HG03060 (cell line): ENCODE data around the gene SLC25A19.

Experiments used
- ATAC-seq: cut with Tn5 transposase; IDR thresholded peaks from one replicate; pipeline ENCODE4 v1.9.1; 2021; ENCODE audit warnings: low read depth, moderate number of reproducible peaks; ENCODE audit not compliant: unreplicated experiment

The SLC25A19 gene

DNA sequence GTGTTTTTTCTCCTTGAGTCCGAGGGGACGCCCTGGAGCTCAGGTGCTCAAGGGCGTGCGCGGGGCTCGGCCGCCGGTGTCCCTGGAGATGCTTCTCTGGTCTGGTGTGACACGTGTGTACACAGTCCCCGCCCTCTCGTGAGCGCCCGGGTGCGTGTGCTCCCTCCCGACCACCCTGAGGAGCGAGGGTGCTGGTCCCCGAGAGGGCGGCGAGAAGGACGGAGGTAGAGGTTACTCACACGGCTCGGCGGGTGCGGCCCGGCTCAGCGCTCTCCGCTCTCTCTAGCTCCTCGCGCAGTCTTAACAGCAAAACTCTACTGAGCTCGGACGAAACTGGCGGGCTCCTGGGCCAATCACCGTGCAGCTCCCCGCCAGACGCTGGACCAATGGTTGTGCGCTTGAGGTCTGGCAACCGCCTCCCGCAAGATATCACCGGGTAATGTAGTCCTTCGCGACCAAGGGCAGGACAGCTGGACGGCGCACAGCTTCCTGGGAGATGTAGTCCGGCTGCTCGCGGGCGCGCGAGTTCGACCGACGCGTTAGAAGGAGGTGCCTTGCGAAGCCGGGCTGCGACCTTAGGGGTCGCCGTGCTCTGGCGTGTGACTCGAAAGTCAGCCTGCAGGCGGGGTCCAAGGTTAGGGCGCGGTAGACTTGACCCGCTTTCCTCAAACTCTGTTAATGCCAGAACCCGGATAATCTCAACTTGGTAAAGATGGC lies at the start of gene SLC25A19:
TSS of gene SLC25A19 (minus strand) at position 319 of the 717 bp plus-strand sequence. CDS start 2,669 bp downstream, outside the sequence.
- ATAC-seq: peak; percentile 90

DNA sequence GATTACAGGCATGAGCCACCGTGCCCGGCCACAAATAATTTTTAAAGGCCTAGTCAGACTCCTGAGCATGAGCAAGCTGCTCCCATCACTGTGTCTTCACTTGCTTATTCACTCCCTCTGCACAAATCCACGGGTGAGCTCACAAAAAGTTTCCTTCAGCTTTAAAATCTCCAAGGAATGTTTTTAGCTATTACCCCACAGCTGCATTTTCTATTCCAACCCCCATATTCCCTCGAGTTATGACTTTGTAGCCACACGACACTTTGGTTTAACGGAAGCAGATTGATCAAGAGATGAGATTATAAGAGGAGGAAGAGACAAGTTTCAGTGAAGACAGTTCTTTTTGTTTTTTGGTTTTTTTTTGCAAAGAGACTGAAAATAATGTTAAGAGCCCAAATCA lies 49.1 kb upstream of the SLC25A19 start:
- ATAC-seq: no peak

GRCh38 chr17:75335315-75335714 lies 46.1 kb upstream of the SLC25A19 start:
- no peak for ATAC-seq

DNA sequence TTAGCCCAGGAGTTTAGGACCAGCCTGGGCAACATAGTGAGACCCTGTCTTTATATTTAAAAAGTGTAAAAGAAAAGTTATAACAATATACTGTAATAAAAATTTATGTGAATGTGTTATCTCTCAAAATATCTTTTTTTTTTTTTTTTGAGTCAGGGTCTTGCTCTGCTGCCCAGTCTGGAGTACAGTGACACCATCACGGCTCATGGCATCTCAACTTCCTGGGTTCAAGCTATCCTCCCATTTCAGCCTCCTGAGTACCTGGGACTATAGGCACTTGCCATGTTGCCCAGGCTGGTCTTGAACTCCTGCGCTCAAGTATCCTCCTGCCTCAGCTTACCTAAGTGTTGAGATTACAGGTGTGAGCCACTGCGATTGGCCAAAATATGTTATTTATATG lies 45.5 kb upstream of the SLC25A19 start:
- no peak for ATAC-seq

GRCh38 chr17:75331671-75332070 lies 42.4 kb upstream of the SLC25A19 start:
- no peak for ATAC-seq

DNA sequence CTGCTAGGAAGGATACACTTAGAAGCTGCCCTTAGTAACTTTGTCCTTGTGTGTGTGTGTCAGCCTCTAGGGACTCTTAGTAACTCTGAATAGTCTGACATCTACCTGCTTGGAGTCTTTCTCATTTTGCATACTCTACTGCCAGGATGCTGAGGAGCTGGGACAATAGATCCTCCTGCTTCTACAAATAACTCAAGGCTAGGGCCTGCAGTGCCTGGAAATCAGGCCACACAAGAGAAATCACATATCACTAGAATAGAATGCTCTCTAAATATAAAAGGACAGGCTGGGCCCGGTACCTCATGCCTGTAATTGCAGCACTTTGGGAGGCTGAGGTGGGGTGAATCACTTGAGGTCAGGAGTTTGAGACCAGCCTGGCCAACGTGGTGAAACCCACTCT lies 38.5 kb upstream of the SLC25A19 start:
- ATAC-seq: no peak

DNA sequence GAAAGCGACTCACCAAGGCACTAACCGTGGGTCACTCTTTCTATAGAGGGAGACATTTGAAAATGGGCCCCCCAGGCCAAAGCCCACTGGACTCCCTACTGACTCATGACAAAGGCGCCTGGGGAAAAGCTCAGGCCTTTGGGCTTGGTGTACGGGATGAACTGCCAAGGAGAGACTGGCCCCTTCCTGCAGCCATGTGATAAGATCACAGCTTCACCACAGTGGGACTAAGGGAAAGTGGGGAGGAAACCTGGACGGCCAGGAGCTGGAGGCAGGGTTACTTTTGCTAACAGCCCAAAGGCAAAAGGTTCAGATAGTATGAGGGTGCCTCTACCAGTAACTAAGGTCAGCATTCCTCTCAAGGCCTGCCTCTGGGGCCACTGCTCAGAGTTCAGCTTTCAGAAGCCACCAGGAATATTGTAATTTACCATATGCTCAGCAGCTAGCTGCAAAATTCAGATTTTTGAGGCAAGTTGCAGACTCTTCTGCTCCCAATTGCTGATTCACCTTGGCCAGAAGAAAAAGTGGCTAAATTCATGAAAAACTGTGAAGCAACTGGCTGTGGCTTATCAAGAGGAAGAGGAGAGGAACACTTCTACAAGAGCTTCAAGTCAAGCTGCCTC lies 37.1 kb upstream of the SLC25A19 start:
- no peak for ATAC-seq

- ATAC-seq: no peak
These were observed 36.6 kb upstream of the SLC25A19 start for GRCh38 chr17:75325827-75326225.

GRCh38 chr17:75325348-75325747 lies 36.1 kb upstream of the SLC25A19 start:
- ATAC-seq: no peak

GRCh38 chr17:75321506-75321905 lies 32.3 kb upstream of the SLC25A19 start:
- ATAC-seq: no peak

DNA sequence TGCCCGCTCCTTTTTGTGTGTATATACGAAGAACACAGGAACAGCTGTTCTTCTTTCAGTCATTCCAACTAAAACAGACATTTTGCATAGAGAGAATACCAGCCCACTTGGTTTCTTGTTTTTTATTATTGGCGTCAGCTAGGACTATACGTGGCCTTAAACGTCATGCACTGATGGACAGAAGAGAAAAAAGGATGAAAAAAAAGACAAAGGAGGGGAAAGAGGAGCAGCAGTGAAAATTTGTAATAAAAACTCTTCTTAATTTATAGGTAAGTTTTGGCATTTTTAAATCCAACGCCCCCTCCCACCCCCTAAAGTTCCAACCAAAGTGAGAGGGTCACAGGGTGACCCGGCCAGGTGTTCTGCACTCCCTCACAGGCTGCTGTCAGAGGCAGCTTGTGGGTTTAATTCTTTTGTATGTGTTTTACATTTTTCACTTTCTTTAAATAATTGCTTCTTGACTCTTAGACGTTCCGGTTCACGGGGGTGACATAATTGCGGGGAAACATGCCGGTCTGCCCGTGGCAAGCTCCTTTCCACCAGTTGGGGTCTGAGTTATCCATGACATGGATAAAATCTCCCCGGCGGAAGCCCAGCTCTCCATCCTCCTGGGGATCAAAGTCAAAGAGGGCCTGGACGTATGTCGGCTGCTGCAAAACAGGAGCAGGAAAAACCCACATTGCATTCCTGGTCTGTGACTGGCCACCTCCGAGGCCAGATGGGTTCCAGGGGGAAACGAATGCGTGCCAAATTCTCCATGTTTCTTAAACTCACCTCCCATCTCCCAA lies 30.9 kb upstream of the SLC25A19 start:
- ATAC-seq: no peak

GRCh38 chr17:75318615-75319222 lies 29.5 kb upstream of the SLC25A19 start:
- ATAC-seq: no peak

GRCh38 chr17:75318211-75318610 lies 29.0 kb upstream of the SLC25A19 start:
- ATAC-seq: no peak

GRCh38 chr17:75317671-75318070 lies 28.4 kb upstream of the SLC25A19 start:
- no peak for ATAC-seq

DNA sequence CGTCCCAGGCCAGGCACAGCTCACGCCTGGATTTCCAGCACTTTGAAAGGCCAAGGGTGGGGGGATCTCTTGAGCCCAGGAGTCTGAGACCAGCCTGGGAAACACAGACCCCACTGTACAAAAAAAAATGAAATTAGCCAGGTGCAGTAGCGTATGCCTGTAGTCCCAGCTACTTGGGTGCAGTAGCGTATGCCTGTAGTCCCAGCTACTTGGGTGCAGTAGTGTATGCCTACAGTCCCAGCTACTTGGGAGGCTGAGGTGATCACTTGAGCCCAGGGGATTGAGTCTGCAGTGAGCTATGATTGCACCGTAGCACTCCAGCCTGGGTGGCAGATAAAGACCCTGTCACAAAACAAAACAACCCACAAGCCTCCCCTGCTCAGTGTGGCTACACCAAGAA lies 27.0 kb upstream of the SLC25A19 start:
- no peak for ATAC-seq

- ATAC-seq: no peak
These were observed 26.5 kb upstream of the SLC25A19 start for GRCh38 chr17:75315541-75316243.

DNA sequence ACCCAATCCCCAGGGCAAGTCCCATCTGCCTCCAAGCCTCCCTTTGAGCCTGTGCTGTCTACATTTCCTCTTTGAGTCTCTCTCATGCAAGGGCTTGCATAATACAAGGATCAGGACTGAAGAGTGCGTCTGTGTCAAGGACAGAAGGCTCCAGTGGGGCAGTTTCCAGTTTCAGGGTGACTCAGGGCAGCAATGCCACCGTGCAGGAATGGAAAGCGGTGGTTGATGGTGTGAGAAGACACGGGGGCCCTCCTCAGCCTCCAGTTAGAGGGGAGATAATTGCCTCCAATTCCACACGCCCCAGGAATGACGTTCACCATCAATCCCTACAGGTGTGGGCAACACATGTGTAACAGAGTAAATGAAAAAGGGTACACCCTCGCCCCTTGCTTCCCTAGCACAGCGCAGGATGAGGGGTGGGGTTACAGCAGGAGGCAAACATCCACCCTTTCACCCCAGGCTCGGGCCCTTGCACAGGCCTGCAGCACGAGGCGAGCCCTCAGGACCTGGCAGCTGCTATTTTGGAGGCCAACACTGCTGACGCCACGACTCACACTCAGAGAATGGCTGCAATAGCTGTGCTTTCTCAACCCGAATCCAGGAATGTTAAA lies 24.8 kb upstream of the SLC25A19 start:
- no peak for ATAC-seq

- ATAC-seq: no peak
These were observed 19.7 kb upstream of the SLC25A19 start for GRCh38 chr17:75308732-75309629.
